Measurements from ENCODE around the gene WDR27.
"Not testable (repeated sequence)": the region's sequence is repeated elsewhere in the genome, so short reads cannot be mapped to it uniquely, and the experiment has no call there.

WDR27 gene

DNA sequence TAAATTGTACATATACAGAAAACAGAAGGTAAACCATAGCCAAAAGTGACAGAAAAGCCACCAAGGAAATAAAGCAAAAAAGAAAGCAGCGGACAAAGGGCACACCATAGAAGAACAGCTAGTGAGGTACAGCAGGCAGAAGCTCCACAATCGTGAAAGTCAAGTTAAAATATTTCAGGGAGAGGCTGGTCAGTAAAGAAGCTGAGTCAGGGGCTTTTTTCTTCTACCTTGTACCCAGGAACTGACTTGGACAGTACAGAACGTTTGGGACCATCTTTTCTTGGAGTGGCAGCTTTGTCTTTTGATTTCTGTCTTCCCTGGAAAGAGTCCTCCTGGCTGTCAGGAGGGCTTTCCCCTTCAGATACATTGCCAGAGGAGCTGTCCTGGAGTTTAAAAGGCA lies 8.2 kb upstream of the WDR27 start:
- no peak overlapping the region for H3K4me3 ChIP-seq (ENCODE audit: low read length)
- TF ChIP-seq, protein P1, sequence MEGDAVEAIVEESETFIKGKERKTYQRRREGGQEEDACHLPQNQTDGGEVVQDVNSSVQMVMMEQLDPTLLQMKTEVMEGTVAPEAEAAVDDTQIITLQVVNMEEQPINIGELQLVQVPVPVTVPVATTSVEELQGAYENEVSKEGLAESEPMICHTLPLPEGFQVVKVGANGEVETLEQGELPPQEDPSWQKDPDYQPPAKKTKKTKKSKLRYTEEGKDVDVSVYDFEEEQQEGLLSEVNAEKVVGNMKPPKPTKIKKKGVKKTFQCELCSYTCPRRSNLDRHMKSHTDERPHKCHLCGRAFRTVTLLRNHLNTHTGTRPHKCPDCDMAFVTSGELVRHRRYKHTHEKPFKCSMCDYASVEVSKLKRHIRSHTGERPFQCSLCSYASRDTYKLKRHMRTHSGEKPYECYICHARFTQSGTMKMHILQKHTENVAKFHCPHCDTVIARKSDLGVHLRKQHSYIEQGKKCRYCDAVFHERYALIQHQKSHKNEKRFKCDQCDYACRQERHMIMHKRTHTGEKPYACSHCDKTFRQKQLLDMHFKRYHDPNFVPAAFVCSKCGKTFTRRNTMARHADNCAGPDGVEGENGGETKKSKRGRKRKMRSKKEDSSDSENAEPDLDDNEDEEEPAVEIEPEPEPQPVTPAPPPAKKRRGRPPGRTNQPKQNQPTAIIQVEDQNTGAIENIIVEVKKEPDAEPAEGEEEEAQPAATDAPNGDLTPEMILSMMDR (conservative IDR thresholded peaks at IDR 0.05; ENCODE audit: low read length) = no peak
- no peak for DNase-seq (ENCODE audit: low read depth)

GRCh38 chr6:169709293-169709692 lies 7.5 kb upstream of the WDR27 start:
- H3K4me3 ChIP-seq (ENCODE audit: low read length) = no peak overlapping the region
- TF ChIP-seq, protein P1 (conservative IDR thresholded peaks at IDR 0.05; ENCODE audit: low read length) = no peak
- no peak for DNase-seq (ENCODE audit: low read depth)

DNA sequence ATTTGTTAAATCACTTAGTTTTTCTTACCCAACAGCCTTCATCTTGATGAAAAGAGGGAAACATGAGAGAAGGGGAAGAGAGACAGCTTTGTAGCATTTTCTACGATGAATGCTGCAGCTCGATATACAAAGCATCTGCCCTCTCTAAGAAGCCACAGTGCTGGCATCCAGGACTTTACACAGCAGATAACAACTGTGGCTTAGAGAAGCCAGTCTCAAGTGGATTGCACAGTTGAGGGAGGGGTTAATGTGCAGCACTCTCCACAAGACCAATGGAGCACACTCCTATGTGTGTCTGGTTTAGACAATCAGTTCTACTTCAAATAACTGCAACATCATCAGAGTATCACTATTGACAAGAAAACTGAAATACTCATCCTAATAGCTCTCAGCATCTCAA lies 5.9 kb upstream of the WDR27 start:
- no peak for DNase-seq (ENCODE audit: low read depth)
- TF ChIP-seq, protein P1 (conservative IDR thresholded peaks at IDR 0.05; ENCODE audit: low read length) = no peak
- H3K4me3 ChIP-seq (ENCODE audit: low read length) = no peak overlapping the region

DNA sequence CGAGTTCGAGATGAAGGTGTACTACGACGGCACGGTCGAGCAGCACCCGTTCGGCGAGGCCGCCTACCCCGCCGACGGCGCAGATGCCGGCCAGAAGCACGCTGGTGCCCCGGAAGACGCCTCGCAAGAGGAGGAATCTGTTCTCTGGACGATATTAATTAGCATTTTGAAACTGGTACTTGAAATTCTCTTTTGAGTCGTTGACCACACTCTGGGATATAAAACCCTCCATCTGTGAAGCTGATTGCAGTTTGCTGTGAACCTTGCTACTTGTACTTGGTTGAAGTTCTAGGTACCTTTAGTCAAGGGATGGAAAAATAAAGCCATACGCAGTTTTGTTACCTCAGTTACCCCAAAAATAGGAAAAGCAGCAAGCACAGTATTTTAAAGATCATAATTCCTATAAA lies 1.0 kb upstream of the WDR27 start:
- H3K4me3 ChIP-seq (ENCODE audit: low read length) = peak overlapping the region; percentile 92
- TF ChIP-seq, protein P1 (conservative IDR thresholded peaks at IDR 0.05; ENCODE audit: low read length) = no peak
- no peak for DNase-seq (ENCODE audit: low read depth)

DNA sequence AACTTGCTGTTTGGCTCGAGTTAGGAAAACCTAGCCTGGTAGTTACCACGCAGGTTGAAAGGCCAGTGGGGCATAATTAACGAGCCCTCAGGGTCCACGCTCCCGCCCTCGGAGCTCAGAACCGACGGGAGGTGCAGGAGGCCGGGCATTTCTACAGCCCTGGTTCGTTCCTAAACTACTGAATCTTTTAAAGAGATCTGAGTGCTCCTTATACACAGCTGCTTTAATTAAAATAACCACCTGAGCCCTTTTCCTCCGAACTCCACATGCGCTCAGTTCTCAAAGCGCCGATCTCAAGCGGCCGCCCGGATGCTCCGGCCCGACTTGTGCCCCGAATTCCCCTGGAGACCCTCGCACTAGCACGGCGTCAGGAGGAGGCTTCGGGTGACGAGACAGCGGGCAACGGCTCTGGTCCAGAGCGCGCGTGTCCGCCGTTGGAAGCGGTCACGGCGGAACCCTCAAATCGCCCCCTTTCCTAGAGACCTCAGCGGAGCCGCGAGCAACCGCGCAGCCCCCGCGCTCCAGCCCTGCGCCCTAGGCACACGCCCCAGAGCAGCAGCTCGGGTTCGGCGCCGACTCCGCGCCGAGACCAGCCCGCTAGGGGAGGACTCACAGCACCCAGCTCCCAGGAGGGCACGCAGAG lies 397 bp downstream of the WDR27 start:
- H3K4me3 ChIP-seq (ENCODE audit: low read length) = peak overlapping the region; percentile 92
- no peak for DNase-seq (ENCODE audit: low read depth)
- TF ChIP-seq, protein P1 (conservative IDR thresholded peaks at IDR 0.05; ENCODE audit: low read length) = no peak

DNA sequence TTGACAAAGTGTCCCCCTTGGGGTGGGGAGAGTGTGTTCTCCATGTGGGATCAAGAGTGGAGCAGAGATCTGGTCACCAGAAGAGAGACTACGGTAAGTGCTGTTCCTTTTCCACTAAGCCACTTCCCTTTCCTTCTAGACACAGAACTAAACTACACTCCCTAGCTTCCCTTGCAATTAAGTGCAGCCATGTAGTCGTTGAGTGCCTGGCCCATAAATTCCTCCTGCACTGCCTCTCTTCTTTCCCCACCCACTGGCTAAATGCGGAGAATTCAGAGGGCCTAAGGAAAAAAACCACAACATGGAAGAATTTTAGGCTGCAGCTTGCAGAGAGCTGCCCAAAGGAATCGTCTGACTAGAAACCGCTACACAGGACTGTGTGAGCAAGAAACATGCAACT lies 1.5 kb downstream of the WDR27 start:
- DNase-seq (ENCODE audit: low read depth) = peak; percentile 69
- H3K4me3 ChIP-seq (ENCODE audit: low read length) = peak overlapping the region; percentile 92
- TF ChIP-seq, protein P1 (conservative IDR thresholded peaks at IDR 0.05; ENCODE audit: low read length) = no peak; the same call in 1 of the 2 replicates

- not testable (repeated sequence) for H3K4me3 ChIP-seq (ENCODE audit: low read length); DNase-seq (ENCODE audit: low read depth)
- TF ChIP-seq, protein P1 (conservative IDR thresholded peaks at IDR 0.05; ENCODE audit: low read length) = peak; percentile 42
Measured at GRCh38 chr6:169697115-169697514, 4.7 kb downstream of the WDR27 start.

Data from AG10803 (cell line).